Neural cell (in vitro differentiated cells): ENCODE measurements around the gene MBTD1.

Experiments used
- EP300 ChIP-seq: fragments of 450-650 bp; conservative IDR thresholded peaks from 2 replicates; pipeline ENCODE4 v1.6.1; 2014; ENCODE audit warnings: antibody characterized with exemption, mild to moderate bottlenecking, moderate library complexity; ENCODE audit not compliant: poor library complexity, severe bottlenecking
- EZH2 ChIP-seq: fragments of 200-600, 300-800 bp; shearing (Covaris generic), sonication (generic); IDR thresholded peaks from 2 replicates; pipeline ENCODE4 v1.6.1; 2014; ENCODE audit warnings: antibody characterized with exemption, low read length, borderline replicate concordance, mild to moderate bottlenecking; ENCODE audit not compliant: insufficient read depth, poor library complexity, severe bottlenecking
- MXI1 ChIP-seq: fragments of 450-650 bp; conservative IDR thresholded peaks from 2 replicates; pipeline ENCODE4 v1.6.1; 2014; ENCODE audit warnings: antibody characterized with exemption, mild to moderate bottlenecking; ENCODE audit not compliant: poor library complexity, severe bottlenecking
- POLR2AphosphoS5 ChIP-seq: IDR thresholded peaks from 2 replicates; pipeline ENCODE4 v1.6.1; 2012
- RAD21 ChIP-seq: fragments of 450-650 bp; conservative IDR thresholded peaks from 2 replicates; pipeline ENCODE4 v1.6.1; 2014; ENCODE audit warnings: antibody characterized with exemption, mild to moderate bottlenecking, moderate library complexity
- SMC3 ChIP-seq: fragments of 450-650 bp; conservative IDR thresholded peaks from 2 replicates; pipeline ENCODE4 v1.6.1; 2014; ENCODE audit warnings: antibody characterized with exemption, mild to moderate bottlenecking, moderate library complexity; ENCODE audit not compliant: poor library complexity
- TAF1 ChIP-seq: IDR thresholded peaks from 2 replicates; pipeline ENCODE4 v1.6.1; 2012; ENCODE audit warnings: low read depth
- TF ChIP-seq, protein P1 (sequence below): fragments of 450-650 bp; IDR thresholded peaks from 2 replicates; pipeline ENCODE4 v1.5.1; 2014; ENCODE audit warnings: antibody characterized with exemption, mild to moderate bottlenecking, moderate library complexity; ENCODE audit not compliant: poor library complexity, severe bottlenecking
- TF ChIP-seq, protein P2 (sequence below): IDR thresholded peaks from 2 replicates; pipeline ENCODE4 v1.6.1; 2012; ENCODE audit warnings: borderline replicate concordance

DNA sequence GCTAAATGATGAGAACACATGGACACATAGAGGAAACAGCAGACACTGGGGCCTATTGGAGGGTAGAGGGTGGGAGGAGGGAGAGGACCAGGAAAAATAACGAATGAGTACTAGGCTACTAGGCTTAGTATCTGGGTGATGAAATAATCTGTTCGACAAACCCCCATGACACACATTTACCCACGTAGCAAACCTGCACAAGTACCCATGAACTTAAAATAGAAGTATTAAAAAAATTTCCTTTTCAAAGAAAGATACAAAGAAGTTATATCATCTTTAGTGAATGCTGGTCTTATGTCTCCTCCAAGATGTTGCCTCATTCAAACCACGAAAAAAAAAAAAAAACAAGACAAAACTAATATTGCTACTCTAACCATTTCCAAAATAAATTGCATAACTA lies 31.7 kb downstream of the MBTD1 start:
- TF ChIP-seq, protein P1, sequence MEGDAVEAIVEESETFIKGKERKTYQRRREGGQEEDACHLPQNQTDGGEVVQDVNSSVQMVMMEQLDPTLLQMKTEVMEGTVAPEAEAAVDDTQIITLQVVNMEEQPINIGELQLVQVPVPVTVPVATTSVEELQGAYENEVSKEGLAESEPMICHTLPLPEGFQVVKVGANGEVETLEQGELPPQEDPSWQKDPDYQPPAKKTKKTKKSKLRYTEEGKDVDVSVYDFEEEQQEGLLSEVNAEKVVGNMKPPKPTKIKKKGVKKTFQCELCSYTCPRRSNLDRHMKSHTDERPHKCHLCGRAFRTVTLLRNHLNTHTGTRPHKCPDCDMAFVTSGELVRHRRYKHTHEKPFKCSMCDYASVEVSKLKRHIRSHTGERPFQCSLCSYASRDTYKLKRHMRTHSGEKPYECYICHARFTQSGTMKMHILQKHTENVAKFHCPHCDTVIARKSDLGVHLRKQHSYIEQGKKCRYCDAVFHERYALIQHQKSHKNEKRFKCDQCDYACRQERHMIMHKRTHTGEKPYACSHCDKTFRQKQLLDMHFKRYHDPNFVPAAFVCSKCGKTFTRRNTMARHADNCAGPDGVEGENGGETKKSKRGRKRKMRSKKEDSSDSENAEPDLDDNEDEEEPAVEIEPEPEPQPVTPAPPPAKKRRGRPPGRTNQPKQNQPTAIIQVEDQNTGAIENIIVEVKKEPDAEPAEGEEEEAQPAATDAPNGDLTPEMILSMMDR = no peak
- TF ChIP-seq POLR2AphosphoS5 = no peak
- TF ChIP-seq EZH2 = no peak
- TF ChIP-seq TAF1 = no peak
- TF ChIP-seq EP300 = no peak
- TF ChIP-seq, protein P2, sequence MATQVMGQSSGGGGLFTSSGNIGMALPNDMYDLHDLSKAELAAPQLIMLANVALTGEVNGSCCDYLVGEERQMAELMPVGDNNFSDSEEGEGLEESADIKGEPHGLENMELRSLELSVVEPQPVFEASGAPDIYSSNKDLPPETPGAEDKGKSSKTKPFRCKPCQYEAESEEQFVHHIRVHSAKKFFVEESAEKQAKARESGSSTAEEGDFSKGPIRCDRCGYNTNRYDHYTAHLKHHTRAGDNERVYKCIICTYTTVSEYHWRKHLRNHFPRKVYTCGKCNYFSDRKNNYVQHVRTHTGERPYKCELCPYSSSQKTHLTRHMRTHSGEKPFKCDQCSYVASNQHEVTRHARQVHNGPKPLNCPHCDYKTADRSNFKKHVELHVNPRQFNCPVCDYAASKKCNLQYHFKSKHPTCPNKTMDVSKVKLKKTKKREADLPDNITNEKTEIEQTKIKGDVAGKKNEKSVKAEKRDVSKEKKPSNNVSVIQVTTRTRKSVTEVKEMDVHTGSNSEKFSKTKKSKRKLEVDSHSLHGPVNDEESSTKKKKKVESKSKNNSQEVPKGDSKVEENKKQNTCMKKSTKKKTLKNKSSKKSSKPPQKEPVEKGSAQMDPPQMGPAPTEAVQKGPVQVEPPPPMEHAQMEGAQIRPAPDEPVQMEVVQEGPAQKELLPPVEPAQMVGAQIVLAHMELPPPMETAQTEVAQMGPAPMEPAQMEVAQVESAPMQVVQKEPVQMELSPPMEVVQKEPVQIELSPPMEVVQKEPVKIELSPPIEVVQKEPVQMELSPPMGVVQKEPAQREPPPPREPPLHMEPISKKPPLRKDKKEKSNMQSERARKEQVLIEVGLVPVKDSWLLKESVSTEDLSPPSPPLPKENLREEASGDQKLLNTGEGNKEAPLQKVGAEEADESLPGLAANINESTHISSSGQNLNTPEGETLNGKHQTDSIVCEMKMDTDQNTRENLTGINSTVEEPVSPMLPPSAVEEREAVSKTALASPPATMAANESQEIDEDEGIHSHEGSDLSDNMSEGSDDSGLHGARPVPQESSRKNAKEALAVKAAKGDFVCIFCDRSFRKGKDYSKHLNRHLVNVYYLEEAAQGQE = no peak
- TF ChIP-seq SMC3 = no peak
- no peak for TF ChIP-seq MXI1
- TF ChIP-seq RAD21 = no peak
